A549 (cell line): ENCODE measurements around the gene TSHR.

Experiments
- BHLHE40 ChIP-seq: IDR thresholded peaks from 2 replicates; pipeline ENCODE4 v1.6.1; 2012; ENCODE audit warnings: low read depth, low read length, inconsistent platforms
- ESRRA ChIP-seq: fragments of 150-350 bp; IDR thresholded peaks from 2 replicates; pipeline ENCODE4 v1.6.1; 2014; ENCODE audit warnings: mild to moderate bottlenecking, low read length, borderline replicate concordance
- NFE2L2 ChIP-seq: fragments of 150-350 bp; conservative IDR thresholded peaks from 2 replicates; pipeline ENCODE4 v1.6.1; 2014; ENCODE audit warnings: low read length
- POLR2A ChIP-seq: IDR thresholded peaks from 2 replicates; pipeline ENCODE4 v1.6.1; 2012; ENCODE audit warnings: mild to moderate bottlenecking, low read length
- POLR2AphosphoS2 ChIP-seq: conservative IDR thresholded peaks from 2 replicates; pipeline ENCODE4 v1.6.1; 2012; ENCODE audit warnings: low read length, improper control_type of control experiment, inconsistent platforms
- SMC3 ChIP-seq: fragments of >200 bp; sonication (Bioruptor Twin); formaldehyde crosslinking; IDR thresholded peaks from 3 replicates; pipeline ENCODE4 v1.6.1; 2018; ENCODE audit warnings: inconsistent platforms
- TF ChIP-seq, protein P1 (sequence below): fragments of >200 bp; sonication (Bioruptor Twin); formaldehyde crosslinking; IDR thresholded peaks from 3 replicates; pipeline ENCODE4 v1.5.1; 2016

- TF ChIP-seq, protein P1, sequence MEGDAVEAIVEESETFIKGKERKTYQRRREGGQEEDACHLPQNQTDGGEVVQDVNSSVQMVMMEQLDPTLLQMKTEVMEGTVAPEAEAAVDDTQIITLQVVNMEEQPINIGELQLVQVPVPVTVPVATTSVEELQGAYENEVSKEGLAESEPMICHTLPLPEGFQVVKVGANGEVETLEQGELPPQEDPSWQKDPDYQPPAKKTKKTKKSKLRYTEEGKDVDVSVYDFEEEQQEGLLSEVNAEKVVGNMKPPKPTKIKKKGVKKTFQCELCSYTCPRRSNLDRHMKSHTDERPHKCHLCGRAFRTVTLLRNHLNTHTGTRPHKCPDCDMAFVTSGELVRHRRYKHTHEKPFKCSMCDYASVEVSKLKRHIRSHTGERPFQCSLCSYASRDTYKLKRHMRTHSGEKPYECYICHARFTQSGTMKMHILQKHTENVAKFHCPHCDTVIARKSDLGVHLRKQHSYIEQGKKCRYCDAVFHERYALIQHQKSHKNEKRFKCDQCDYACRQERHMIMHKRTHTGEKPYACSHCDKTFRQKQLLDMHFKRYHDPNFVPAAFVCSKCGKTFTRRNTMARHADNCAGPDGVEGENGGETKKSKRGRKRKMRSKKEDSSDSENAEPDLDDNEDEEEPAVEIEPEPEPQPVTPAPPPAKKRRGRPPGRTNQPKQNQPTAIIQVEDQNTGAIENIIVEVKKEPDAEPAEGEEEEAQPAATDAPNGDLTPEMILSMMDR: no peak
- TF ChIP-seq BHLHE40: no peak
- no peak for TF ChIP-seq POLR2A
- TF ChIP-seq POLR2AphosphoS2: no peak
- no peak for TF ChIP-seq SMC3
- TF ChIP-seq NFE2L2: no peak
- TF ChIP-seq ESRRA: no peak
These were observed 206.3 kb downstream of the TSHR start for GRCh38 chr14:81161749-81162148.
